ENCODE results near the gene NAALADL2.
"Not testable (repeated sequence)": the region's sequence is repeated elsewhere in the genome, so short reads cannot be mapped to it uniquely, and the experiment has no call there.

Gene NAALADL2

DNA sequence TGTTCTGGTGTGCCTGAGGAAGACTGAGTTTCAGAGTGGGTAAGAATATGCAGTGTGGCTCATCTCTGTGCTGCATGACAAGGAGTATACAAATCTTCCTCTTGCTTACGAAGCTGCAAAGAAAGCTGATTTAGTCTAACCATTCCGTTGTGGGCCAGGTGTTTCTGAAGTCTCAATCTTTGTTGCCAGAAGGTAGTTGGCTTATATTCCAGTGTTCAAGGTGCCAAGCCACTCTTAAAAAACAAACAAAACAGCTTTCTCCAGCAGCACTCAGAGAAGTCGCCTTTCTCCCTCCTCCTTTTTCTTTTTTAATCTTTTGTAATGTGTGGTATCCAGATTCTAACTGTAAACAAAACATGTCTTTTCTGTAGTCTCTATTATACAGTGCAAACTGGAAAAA, 872.4 kb downstream of the NAALADL2 start:
- DNase-seq (ENCODE audit: low read depth in 3 of 3, low spot score in 1 of 3), result no peak

DNA sequence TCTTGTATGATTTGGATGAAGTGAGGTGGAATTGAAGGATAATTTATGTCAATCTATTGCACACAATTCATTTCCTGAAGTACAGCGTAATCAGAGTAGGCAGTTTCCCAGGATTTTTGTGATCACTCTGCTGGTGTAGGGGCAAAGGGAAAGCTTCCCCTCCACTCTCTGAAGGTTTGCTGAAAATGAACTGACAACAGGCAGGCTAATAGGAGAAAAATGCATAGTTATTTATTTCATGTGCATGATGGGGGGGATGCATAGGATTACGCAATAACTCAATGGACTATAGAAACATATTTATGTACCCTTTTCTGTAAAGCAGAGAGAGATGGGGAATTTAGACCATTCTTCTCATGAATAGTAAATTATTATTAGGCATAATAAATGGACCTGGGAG, 872.9 kb downstream of the NAALADL2 start:
- DNase-seq (ENCODE audit: low read depth in 3 of 3, low spot score in 1 of 3), result no peak

DNA sequence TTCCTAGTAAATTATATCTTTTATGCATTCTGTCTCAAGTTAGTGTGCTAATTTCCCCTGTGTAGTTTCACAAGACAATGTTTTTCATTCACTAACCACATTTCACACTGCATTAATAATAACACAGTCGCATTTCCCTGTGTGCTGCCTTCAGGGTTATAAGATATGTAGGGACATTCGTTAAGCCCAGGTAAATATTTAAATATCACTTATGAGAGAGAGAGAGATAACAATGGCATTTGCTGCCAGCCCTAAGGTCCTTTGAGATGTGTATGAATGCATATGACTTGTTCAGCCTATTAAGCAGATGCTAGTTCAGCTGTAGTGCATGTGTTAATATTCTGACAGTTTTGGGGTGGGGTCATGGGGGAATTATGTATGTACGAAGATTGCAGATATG, 876.7 kb downstream of the NAALADL2 start:
- no peak for DNase-seq (ENCODE audit: low read depth in 3 of 3, low spot score in 1 of 3)

DNA sequence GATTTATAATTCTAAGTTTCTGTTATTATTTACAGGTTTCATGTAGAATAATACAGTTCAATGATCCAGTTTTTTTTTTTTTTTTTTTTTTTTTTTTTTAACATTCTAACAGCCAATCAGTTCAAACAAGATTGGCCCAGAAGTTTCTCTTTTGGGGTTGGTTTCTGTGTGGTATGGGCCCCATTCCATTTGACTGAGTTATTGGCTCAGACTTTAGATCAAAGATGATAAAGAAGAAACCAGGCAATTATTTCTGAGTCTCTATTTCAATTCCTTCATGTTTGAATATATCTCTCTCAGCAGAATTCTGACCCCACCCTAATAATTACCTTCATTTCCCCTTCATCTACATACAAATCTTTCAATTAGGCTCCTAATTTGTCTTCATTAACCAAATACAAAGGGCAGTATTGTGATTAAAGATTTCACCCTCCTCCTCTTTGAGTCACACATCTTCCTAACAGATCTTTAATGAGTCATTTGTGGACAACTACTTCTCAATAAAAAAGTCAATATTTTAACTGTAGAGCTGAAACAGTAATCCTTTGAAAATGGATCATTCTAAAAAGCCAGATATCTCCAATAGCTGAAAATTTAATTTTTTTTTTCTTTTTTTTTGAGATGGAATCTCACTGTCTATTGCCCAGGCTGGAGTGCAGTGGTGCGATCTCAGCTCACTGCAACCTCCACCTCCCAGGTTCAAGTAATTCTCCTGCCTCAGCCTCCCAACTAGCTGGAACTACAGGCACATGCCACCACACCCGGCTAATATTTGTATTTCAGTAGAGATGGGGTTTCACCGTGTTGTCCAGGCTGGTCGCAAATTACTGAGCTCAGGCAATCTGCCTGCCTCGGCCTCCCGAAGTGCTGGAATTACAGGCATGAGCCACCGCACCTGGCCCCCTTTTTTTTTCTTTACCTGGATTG, 878.8 kb downstream of the NAALADL2 start:
- DNase-seq (ENCODE audit: low read depth in 3 of 3, low spot score in 1 of 3), result no peak

DNA sequence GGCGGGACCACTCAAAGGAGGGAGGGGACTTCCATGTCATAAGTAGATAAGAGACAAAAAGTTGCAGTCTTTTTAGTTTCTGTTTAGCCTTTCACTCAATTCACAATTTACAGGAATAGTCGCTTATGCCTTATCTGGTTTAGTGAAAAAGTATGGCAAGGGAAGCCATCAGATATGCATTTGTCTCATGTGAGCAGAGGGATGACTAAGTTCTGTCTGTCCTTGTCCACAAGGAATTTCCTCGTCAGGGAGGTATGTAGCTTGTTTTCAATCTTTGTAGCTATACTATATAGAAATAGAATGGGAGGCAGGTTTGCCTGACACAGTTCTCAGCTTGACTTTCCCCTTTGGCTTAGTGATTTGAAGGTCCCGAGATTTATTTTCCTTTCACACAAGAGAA, 882.8 kb downstream of the NAALADL2 start:
- DNase-seq (ENCODE audit: low read depth in 3 of 3, low spot score in 1 of 3), result no peak

DNA sequence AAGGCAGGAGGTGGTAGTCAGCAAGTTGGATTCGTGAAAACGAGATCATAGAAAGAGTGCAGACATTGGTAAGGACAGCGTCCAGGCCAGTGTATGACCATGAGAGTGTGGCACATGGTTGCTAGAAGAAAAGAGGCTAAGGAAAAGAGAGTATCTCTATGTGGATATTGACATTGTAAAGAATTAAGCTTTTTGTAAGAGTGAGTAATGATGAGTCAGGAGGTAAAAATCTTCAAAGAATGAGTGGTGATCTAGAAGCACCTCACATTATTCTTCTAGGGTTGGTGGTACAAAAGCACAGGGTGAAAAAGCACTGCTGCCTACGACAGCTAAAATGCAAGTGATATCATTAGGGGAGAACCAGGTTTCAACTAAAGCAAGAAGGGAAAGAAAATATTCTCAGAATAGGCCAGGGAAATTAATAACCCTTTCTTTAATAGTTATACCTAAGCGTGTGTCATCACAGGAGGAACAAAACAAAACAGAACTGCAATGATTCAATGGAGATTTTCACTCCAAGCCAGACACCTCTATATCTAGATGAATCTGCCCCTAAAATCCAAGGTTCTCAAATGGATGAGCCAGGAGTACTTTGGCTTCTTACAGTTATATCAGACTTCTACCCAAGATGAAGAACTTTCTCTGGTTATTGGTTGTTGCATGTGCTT, 884.7 kb downstream of the NAALADL2 start:
- DNase-seq (ENCODE audit: low read depth in 3 of 3, low spot score in 1 of 3), result no peak

DNA sequence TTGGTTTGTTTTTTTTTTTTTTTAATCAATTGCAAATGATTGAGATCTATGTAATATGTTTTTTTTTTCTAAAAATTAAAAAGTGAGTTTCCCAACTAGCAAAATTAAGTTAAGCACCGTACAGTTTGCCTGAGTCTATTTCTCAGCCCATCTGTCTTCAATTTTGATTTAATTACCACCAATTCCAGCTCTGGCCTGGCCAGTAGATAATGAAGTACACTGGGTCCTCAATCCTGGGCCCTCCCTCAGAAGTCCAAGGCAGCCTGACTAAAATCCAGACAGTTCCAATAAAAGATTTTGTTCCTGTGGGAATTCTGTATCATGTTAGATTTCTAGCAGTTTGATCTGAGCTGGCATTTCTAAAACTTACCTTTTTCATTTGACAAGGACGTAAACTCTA, 887.2 kb downstream of the NAALADL2 start:
- no peak for DNase-seq (ENCODE audit: low read depth in 3 of 3, low spot score in 1 of 3)

DNA sequence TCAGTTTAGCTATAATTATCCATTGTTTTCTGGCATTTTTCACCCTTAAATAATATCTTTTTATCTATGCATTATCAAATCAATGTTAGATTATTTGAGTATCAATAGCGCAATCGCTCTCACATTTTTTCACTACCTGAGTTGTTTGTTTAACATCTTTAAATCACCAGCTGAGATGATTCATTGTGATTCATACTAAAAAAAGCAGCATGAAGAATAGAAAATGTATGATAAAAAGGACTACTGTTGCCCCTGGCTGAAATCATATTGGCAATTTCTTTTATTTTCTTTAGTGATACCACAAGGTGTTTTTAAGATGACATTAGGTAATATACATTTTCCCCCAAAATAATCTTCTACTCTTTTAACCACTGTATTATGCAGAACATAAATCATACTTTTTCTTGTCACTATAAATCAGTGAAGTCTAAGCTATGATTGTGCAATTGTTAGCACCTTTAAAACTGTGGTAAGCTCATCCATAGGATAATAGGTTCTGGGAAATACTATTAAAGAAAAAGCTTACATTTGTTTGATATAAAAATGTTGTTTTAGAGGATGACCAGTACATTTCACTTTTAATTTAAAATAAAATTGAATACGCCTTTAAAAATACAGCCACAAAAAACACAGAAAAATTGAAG, 889.1 kb downstream of the NAALADL2 start:
- DNase-seq (ENCODE audit: low read depth in 3 of 3, low spot score in 1 of 3), result no peak

DNA sequence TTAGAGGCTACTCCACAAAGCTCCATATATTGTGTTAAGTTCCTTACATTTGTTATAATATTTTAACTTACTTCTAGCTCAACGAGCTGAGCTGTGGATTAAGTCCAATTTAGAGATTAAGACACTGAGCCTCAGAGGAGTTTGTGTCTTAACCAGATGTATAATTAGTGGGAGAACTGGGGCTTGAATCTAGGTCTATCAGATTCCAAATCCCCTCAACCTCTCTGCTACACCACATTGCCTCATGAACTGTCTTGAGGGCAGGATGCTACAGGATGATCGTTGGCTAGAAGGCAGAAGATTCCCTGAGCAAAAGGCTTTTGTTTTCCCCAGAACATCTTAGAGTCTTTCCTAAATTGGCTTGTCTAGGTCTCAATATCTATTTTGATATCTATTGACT, 890.8 kb downstream of the NAALADL2 start:
- DNase-seq (ENCODE audit: low read depth in 3 of 3, low spot score in 1 of 3), result no peak

DNA sequence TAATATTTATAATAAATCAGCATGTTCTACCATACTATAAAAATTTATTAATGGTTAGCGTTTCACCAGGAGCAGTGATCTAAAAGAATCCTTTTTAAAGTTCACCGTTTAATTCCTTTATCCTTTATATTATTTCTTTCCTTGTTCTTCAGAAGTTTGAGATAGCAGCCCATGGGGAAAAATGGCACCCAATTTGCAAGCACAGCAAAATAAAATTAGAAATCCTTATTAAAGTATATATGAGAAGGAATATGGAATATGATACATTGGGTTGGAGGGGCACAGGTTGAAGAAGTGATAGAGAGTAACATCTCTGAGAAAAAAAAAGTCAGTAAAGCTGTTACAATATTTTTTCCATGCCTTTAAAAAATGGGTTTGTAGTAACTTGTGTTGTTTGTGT, 892.0 kb downstream of the NAALADL2 start:
- DNase-seq (ENCODE audit: low read depth in 3 of 3, low spot score in 1 of 3), result no peak

DNA sequence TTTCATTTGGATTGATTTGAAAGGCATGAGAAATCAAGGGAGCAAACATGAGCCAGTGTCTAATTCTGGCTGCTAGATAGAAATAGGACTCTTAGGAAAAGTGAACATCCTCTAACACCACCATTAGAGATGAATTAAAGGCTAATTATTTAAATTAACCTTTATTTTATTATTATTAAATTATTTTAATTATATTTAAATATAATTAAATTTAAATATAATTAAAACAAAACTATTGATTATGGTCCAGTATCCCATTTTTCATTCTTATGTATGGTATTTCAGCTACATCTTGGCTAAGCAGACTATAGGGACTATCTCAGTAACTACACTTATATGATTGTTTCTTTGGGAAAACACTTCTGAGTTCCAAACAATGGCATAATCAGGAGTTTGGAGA, 904.8 kb downstream of the NAALADL2 start:
- DNase-seq (ENCODE audit: low read depth in 3 of 3, low spot score in 1 of 3), result no peak

DNA sequence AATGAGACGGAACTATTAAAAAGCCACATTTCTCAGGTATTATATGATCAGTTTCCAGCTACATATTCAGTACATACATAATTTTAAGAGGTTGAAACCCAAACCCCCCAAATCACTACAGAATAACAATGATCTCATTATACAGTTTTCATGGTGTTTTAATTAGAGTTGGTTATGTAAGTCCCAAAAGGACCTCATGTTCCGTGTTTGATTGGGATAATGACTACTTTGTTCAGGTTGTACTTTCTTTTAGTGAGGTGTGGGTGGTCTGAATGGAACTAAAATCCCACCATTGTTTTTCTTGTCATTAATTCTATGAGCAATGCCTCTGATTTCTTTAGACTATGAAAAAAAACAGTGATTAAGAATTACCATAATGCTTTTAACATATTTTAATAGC, 905.6 kb downstream of the NAALADL2 start:
- no peak for DNase-seq (ENCODE audit: low read depth in 3 of 3, low spot score in 1 of 3)

DNA sequence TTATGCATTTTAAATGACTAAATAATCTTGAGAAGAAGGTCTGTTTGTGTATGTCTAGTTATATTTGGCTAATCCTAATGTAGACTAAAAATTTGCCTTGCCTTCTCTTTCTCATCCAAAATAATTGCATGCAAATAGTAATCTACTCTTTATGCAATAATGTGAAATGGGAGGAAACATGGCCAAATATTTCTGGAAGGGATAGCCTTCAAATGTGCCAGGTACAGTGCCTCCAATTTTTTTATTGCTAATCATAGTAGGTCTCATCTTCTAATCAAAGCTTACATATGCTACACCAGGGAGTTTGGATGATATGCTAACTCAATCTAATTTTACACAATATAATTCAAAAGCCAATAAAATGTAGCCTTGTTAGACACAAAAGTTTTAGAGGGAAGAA, 911.3 kb downstream of the NAALADL2 start:
- no peak for DNase-seq (ENCODE audit: low read depth in 3 of 3, low spot score in 1 of 3)

DNA sequence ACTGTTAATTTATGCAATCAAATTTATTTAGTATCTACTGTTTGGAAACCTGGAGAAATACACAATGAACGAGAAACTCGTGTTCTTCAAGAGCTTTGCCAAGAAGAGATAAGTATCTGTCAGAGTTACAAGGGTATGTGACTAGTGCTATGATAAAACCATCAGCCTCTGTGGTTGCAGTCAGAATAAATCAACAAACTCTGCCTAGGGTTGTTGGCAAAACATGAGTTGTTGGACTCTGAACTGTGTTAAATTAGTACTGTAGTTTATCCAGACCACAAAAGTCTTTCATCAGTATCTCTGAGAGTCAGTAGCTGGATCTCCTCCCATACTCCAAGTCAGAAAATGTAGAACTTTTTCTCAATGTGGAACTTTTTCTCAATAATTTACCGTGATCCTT, 918.4 kb downstream of the NAALADL2 start:
- no peak for DNase-seq (ENCODE audit: low read depth in 3 of 3, low spot score in 1 of 3)

DNA sequence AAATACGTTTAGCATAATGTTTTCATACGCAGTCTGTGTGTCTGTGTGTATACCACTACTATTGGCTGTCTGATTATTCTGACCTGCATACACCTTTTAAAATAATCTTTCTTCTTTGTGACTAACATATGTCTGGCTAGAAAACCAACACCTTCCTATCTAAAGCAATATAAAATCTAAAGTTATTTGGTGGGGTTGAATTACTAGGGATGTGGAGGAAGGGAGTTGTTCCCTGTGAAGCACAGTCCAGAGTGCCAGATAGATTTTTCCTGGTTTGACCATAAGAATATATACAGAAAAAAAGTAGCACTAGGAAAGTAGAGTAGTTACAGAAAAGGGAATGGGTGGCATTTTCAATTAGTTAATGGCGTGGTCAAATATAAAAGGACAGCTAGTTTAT, 918.8 kb downstream of the NAALADL2 start:
- DNase-seq (ENCODE audit: low read depth in 3 of 3, low spot score in 1 of 3), result no peak

DNA sequence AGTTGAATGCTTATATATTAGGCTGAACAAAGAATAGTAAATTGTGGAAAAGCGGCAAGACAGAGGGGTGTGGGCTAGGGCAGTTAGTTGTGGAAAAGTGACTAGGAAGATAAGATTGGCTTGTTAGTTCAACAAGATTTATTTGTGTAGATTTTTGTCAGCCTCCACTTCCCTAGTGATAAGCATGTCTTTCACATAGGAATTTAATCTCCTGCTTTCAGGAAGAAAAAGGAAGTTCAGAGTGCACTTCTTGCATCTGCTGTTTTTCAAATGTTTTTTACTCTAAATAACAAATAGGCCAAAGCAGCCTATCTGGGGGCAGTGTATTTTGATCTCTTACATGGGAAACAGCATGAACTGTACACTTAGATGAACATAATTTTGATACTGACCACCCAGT, 919.9 kb downstream of the NAALADL2 start:
- DNase-seq (ENCODE audit: low read depth in 3 of 3, low spot score in 1 of 3), result no peak

DNA sequence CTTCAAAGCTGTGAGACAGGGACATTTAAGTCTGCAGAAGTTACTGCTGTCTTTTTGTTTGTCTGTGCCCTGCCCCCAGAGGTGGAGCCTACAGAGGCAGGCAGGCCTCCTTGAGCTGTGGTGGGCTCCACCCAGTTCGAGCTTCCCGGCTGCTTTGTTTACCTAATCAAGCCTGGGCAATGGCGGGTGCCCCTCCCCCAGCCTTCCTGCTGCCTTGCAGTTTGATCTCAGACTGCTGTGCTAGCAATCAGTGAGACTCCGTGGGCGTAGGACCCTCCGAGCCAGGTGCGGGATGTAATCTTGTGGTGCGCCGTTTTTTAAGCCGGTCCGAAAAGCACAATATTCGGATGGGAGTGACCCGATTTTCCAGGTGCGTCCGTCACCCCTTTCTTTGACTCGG, 928.0 kb downstream of the NAALADL2 start:
- DNase-seq (ENCODE audit: low read depth in 3 of 3, low spot score in 1 of 3), result not testable (repeated sequence)

DNA sequence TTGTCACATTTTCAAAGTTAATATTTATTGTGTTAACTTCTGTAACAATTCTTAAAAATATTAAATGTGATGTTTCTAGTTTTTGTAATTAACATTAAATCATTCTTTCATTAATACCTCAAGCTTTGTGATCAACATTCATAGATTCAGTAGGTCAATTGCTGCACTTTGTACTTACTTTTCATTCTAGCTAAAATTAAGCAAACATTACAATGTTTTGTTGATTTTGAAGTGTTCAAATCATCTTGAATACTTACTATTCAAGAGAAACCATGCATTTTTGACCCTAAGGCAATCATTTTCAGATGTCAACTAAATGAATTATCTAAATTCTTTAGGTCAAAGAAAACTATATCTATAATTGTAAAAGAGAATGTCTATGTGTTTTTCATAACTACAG, 933.1 kb downstream of the NAALADL2 start:
- DNase-seq (ENCODE audit: low read depth in 3 of 3, low spot score in 1 of 3), result no peak

DNA sequence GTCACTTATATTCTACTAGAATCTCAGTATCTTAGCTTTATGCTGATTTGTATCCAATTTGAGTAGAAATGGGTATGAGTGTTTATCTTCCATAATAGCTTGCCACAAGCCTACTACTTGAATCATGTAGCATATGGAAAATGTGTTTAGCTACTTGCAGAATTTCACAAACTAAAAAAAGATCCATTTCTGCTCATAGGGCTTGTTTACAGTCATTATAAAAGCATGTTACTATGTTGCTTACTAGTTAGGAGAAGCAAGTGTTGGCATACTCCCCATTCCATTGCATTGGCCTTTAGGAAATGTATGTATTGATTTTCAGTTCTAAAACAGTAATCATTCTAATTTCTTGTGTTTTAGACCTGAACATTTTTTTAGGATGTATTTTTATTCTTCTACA, 939.2 kb downstream of the NAALADL2 start:
- no peak for DNase-seq (ENCODE audit: low read depth in 3 of 3, low spot score in 1 of 3)

DNA sequence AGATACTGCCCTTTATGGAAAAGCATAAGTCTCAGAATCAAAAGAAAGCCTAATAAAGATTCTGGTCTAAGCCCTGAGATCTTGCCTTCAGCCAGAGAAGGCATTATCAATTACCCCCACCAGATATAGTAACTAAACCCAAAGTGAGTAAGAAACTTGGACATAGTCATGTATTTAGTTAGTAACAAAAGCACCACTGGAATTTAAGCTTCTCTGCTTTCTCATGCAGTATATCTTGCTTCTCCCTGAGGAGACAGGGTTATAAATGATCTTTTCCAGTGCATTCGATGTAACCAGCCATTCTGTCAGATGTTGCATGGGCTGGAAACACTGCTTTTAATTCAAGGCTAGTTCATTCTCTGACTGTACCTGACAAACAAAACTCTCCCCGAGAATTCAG, 946.7 kb downstream of the NAALADL2 start:
- DNase-seq (ENCODE audit: low read depth in 3 of 3, low spot score in 1 of 3), result no peak

DNA sequence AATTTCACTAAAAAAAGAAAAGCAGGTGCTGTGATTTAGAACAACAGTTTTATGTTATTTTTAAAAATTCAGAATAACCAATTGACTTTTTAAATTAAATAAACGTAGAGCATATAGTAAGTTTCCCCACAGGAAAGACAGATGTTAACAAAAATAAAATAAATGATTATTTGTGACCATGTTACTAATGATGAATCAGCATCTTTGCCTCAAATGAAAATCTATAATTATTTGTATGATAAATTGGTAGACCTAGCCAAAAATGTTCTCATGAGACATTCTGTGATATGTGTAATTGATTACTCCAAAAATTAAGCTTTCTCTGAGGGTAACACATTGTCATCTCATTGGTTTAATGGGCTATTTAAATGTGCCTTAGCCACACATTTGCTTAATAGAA, 948.0 kb downstream of the NAALADL2 start:
- no peak for DNase-seq (ENCODE audit: low read depth in 3 of 3, low spot score in 1 of 3)

DNA sequence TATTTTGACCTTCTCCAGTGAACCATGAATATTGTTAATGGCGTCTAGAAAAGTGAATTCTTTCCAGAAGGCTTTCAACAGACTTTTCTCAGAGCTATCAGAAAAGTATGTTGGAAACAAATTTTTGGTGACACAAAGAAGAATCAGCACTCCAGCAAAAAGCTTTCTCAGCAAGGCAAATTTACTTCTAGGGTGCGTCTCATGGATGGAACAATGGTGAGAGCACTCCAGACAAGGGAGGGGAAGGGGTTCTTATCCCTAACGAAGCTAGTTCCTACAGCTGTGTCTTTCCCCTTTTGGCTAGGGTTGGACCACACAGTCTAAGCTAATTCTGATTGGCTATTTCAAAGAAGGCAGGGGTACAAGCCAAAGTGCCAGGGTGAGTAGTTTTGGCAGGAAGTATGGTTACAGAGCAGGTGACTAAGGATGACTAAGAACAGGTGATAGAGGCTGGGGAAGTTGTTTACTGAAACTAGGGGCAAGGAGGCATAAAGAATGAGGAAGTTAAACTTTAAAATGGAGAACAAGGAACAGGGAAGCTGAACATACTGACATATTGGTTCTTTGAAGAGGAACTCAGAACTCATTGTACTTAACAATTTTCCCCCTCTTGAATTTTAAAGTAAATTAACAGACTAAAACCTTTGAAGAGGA, 959.8 kb downstream of the NAALADL2 start:
- no peak for DNase-seq (ENCODE audit: low read depth in 3 of 3, low spot score in 1 of 3)

All from stimulated activated CD4-positive, alpha-beta T cell treated with anti-CD3 and anti-CD28 coated beads, TNF-alpha, amount 100 ng/mL, for 1 hour (primary cell).